ENCODE results near the gene TOX2.

The TOX2 gene

DNA sequence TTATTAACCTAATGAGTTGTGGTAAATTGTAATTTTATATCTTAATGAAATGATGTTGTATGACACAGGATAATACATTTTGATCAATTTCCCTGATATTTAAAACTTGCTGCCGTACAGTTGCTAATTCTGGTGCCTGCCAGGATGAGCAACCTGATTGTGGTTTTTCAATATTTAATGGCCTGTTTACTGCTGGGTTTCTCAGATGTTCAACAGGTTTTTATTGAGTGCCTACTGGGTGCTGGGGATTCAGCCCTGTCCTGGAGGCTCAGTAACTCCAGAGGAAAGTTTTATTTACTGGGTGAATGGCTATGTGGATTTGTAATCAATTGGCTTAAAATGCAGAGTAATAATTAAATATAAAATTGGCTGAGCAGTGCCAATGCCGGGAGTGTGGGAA is 8.0 kb downstream of the TOX2 start:
- no peak overlapping the region for H3K4me3 Mint-ChIP-seq
- H3K27ac Mint-ChIP-seq = no peak overlapping the region
- H3K4me1 Mint-ChIP-seq = peaks cover 20% of the 10 kb centered on the region
- ATAC-seq (ENCODE audit: low read depth) (no peak), DNase-seq (ENCODE audit: low spot score in 2 of 2) (no peak)
- peaks cover 6% of the 10 kb centered on the region for H3K27me3 Mint-ChIP-seq
- H3K36me3 Mint-ChIP-seq = no peaks in the 10 kb centered on the region
- H3K9me3 Mint-ChIP-seq = no peaks in the 10 kb centered on the region

DNA sequence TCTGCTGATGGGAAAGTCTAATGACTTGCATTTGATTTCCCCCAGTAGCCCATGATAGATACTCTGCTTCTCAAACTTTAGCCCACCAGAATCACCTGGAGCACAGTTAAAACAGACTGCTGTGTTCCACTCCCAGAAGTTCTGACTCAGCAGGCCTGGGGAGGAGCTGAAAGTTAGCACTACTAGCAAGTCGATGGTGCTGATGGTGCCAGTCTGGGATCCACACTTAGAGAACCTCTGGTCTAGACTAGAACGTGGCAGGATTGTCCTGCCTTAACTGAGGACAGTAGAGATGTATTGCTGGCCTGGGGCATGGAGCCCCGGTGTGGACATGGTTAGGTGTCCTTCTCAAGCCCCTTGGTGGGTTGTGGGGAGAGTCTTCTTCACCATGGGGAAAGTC is 8.7 kb downstream of the TOX2 start:
- Mint-ChIP-seq H3K4me3 (no peak overlapping the region), H3K27me3 (peaks cover 6% of the 10 kb centered on the region), H3K4me1 (peaks cover 20% of the 10 kb centered on the region)

DNA sequence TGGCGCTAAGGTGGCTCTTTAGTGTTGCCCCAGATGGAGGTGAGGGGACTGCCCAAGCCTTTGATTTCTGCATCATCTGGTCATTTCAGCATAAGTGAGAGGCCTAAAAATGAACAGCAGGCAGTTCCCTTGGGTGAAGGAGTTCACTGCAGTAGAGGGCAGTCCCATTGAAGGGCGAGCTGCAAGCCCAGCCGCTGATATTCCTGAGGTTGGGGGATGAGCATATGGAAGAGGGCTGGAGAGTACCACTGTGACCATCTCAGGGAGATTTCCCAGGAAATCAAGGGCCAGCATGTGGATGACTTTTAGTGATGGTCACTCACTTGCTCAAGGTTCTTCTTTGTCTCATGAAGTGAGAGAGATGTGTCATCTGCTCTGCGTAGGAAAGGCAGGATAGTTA is 9.3 kb downstream of the TOX2 start:
- peaks cover 20% of the 10 kb centered on the region for H3K4me1 Mint-ChIP-seq

More for the DNA sequence above, 8.7 kb downstream of the TOX2 start:
- no peaks in the 10 kb centered on the region for H3K9me3 Mint-ChIP-seq
- H3K27ac Mint-ChIP-seq = no peak overlapping the region
- no peaks in the 10 kb centered on the region for H3K36me3 Mint-ChIP-seq
- ATAC-seq (ENCODE audit: low read depth) (no peak), DNase-seq (ENCODE audit: low spot score in 2 of 2) (no peak)

DNA sequence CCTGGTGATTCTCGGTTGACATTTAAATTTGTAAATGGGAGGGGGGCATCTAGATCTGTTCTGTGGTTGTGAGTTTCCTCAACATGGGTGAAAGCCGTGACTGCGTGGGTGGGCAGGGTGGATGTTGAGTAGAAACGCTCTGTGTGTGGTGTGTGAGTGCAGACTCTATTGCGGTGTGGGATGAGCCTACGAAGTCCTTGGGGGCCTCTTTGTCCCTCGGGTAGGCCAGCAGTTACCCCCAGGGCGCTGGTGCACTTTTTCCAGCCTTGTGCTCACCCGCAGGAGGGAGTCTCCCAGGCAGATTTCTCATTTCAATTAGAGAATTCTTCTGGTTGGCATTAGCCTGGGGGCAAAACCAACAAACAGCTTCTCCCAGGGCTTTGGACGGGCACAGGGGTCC is 10.6 kb downstream of the TOX2 start:
- Mint-ChIP-seq H3K9me3 (no peaks in the 10 kb centered on the region), H3K27me3 (peaks cover 6% of the 10 kb centered on the region), H3K27ac (peak overlapping the region; percentile 19), H3K36me3 (no peaks in the 10 kb centered on the region), H3K4me3 (peak overlapping the region; percentile 37), H3K4me1 (peaks cover 20% of the 10 kb centered on the region)
- DNase-seq (ENCODE audit: low spot score in 2 of 2) (no peak), ATAC-seq (ENCODE audit: low read depth) (peak; percentile 45)

More for the DNA sequence above, 9.3 kb downstream of the TOX2 start:
- peaks cover 6% of the 10 kb centered on the region for H3K27me3 Mint-ChIP-seq
- DNase-seq (ENCODE audit: low spot score in 2 of 2) (no peak), ATAC-seq (ENCODE audit: low read depth) (no peak)
- no peaks in the 10 kb centered on the region for H3K36me3 Mint-ChIP-seq
- H3K9me3 Mint-ChIP-seq = no peaks in the 10 kb centered on the region
- no peak overlapping the region for H3K4me3 Mint-ChIP-seq
- H3K27ac Mint-ChIP-seq = no peak overlapping the region

DNA sequence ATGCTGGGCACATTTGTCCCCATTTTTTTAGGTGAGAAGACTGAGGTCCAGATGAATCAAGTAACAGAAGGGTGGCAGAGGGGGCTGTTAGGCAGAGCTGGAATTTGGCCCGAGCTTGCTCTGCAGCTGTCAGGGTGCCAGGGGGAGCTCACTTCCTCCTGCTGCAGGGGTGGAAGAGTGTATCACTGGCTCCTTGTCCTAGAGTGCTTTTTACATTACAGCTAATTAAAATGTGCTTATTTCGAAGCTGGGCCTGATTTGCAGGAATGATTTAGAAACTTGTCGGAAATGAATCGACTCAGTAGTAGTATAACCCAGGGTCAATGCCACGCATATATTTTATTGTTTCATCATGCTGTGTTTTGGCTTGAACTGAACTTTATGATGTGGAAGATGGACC is 11.1 kb downstream of the TOX2 start:
- no peaks in the 10 kb centered on the region for H3K9me3 Mint-ChIP-seq
- peaks cover 6% of the 10 kb centered on the region for H3K27me3 Mint-ChIP-seq
- peak overlapping the region; percentile 19 for H3K27ac Mint-ChIP-seq
- peaks cover 20% of the 10 kb centered on the region for H3K4me1 Mint-ChIP-seq
- H3K4me3 Mint-ChIP-seq = peak overlapping the region; percentile 59
- ATAC-seq (ENCODE audit: low read depth) (peak; percentile 55), DNase-seq (ENCODE audit: low spot score in 2 of 2) (no peak)
- no peaks in the 10 kb centered on the region for H3K36me3 Mint-ChIP-seq

DNA sequence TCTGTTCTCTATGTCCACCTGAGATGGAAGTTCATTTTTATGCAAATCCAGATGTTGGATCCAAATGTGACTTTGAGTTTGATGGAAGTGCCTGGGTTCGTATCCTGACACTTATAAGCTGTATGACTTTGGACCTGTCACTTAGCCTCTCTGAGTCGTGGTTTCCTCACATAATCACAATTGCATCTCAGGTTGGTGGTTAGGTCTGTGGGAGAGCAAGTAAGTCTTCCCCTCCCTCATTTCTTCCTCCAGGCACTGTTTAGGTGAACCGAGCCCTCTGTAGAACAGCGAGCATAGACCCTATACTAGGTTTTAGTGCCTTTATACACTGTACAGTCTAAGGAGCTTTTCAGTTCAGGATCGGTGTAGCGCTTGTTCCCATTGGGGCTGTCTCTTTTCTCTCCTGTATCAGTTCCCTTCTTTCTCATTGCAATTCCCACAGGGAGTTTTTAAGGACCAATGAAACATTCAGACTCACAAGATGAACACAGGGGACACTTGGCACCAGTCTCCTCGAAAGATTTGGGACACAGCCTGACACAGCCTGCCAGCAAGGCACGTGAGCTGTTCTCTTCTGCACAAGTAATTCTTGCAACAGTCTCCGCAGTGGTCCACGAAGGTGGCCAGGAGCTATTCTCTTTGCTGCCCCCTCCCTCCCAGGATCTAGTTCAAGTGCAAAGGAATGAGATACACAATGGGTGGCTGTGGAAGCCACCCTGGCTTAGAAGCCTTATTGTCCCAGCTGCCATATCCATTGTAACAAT is 11.8 kb downstream of the TOX2 start:
- no peak for ATAC-seq (ENCODE audit: low read depth)

DNA sequence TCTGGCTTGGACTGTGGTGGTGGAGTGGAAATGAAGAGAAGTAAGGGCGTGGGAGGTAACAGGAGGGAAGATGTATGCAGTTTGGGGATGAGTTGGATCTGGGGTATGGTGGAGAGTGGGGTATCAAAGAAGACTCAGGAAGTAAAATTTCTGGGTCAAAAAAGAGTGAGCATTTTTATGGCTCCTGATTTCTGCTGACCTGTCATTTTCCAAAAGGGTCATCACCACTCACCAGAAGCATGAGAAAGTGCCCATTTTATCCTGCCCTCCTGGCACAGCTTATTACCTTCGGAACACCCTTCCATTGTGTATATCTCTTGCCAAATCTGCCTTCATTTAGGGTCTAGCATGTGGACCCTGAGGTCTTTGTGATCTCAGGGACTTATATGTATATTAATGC is 17.3 kb downstream of the TOX2 start:
- no peak overlapping the region for H3K4me3 Mint-ChIP-seq
- H3K4me1 Mint-ChIP-seq = no peaks in the 10 kb centered on the region
- no peaks in the 10 kb centered on the region for H3K36me3 Mint-ChIP-seq
- H3K9me3 Mint-ChIP-seq = no peaks in the 10 kb centered on the region
- H3K27me3 Mint-ChIP-seq = peaks cover 6% of the 10 kb centered on the region
- DNase-seq (ENCODE audit: low spot score in 2 of 2) (no peak), ATAC-seq (ENCODE audit: low read depth) (no peak)
- H3K27ac Mint-ChIP-seq = no peak overlapping the region

More for the DNA sequence above, 11.8 kb downstream of the TOX2 start:
- H3K4me3 Mint-ChIP-seq = no peak overlapping the region
- H3K4me1 Mint-ChIP-seq = peaks cover 20% of the 10 kb centered on the region
- peaks cover 9% of the 10 kb centered on the region for H3K27me3 Mint-ChIP-seq
- H3K36me3 Mint-ChIP-seq = no peaks in the 10 kb centered on the region
- DNase-seq (ENCODE audit: low spot score in 2 of 2) = no peak
- H3K9me3 Mint-ChIP-seq = no peaks in the 10 kb centered on the region
- H3K27ac Mint-ChIP-seq = no peak overlapping the region

DNA sequence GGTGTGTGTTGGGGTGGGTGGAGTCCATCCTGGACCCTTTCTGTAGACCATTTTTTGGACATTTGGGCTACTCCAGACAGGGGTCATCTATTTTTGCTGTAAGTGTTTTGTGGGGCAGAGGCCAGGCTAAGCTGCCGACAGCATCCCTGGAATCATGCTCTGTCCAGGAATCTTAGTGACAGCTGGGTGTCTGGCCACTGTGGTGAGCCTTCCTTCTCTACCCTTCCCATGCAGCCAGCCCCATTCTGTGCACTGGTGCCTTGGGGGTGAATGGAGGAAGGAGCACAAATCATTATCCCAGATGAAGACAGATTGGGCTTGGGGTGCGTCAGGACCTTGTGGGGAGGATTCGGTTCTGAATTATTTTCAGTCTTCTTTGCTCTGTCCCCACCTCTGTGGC is 20.2 kb downstream of the TOX2 start:
- Mint-ChIP-seq H3K9me3 (no peaks in the 10 kb centered on the region), H3K4me1 (no peaks in the 10 kb centered on the region), H3K36me3 (no peaks in the 10 kb centered on the region), H3K4me3 (no peak overlapping the region), H3K27me3 (peaks cover 6% of the 10 kb centered on the region), H3K27ac (no peak overlapping the region)
- DNase-seq (ENCODE audit: low spot score in 2 of 2) = no peak
- ATAC-seq (ENCODE audit: low read depth) = no peak

DNA sequence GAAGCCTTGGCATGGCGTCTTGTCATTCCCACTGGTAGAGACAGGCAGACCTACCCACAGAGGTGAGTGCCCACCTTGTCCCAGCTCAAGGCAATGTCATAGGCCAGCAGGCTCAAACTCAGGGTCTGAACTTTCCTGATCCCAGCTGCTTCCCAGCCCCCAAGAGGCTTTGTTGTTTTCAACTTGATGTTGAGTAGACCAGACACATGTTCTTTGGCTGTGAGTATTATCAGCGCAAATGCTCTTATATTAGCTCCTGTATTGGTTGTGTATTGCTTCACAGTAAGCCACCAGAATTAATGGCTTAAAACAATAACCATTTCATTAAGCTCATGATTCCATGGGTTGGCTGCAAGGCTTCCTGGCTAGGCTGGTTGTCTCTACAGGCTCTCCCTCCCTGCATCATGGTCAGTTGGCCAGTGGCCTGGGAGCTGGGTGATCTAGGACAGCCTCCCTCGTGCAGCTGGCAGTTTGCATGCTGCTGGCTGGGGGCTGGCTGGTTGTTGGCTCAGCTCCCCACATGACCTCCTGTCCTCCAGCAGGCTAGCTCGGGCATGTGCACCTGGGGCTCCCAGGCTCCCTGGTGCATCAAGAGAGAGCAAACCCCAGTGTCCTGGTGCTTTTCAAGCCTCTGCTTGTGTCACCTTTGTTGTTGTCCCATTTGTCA is 21.6 kb downstream of the TOX2 start:
- Mint-ChIP-seq H3K9me3 (no peaks in the 10 kb centered on the region), H3K36me3 (no peaks in the 10 kb centered on the region), H3K4me3 (no peak overlapping the region), H3K27me3 (peaks cover 6% of the 10 kb centered on the region), H3K4me1 (peaks cover 3% of the 10 kb centered on the region), H3K27ac (no peak overlapping the region)
- DNase-seq (ENCODE audit: low spot score in 2 of 2) = no peak
- ATAC-seq (ENCODE audit: low read depth) = no peak

DNA sequence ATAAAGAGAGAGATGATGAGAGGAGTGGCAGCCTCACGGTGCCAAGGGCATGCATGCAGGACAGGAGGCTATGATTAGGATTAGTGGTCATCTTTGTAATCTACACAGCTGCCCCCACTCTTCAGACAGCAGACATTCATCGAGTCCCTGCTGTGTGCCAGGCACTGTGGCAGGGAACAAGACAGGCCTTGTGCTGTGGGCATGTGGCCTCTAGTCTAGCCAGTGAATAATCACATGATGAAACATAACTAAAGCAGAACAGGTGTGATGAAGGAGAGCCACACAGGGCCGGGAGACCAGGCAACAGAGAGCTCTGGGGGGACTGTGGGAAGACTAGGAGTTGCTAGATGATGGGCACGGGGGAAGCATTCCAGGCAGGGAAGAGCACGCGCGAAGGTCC is 22.2 kb downstream of the TOX2 start:
- peaks cover 3% of the 10 kb centered on the region for H3K27me3 Mint-ChIP-seq

DNA sequence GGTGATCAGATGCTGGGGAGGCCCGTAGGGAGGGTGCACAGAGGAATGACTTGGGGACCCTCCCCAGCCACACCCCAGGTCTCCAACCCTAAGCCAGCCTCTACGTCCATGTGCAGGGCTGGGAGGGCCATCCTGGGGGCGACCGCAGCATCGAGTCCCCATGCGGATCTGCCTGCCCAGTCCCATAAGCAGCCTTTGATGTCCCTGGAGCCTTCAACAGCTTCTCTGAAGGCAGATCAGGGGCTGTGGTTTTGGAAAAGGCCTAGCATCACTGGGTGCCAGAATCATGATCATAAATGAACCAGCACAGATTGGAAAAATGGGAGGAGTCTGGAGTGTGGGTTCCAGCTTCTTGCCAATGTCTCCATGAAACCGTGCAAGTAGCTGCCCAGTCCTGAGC is 22.9 kb downstream of the TOX2 start:
- no peak for DNase-seq (ENCODE audit: low spot score in 2 of 2)
- H3K27me3 Mint-ChIP-seq = peaks cover 3% of the 10 kb centered on the region
- H3K4me3 Mint-ChIP-seq = no peak overlapping the region
- H3K27ac Mint-ChIP-seq = no peak overlapping the region
- H3K4me1 Mint-ChIP-seq = peaks cover 11% of the 10 kb centered on the region
- no peaks in the 10 kb centered on the region for H3K9me3 Mint-ChIP-seq
- no peaks in the 10 kb centered on the region for H3K36me3 Mint-ChIP-seq
- no peak for ATAC-seq (ENCODE audit: low read depth)

More for the DNA sequence above, 22.2 kb downstream of the TOX2 start:
- no peak overlapping the region for H3K27ac Mint-ChIP-seq
- H3K4me1 Mint-ChIP-seq = peaks cover 6% of the 10 kb centered on the region
- no peak for DNase-seq (ENCODE audit: low spot score in 2 of 2)
- H3K4me3 Mint-ChIP-seq = no peak overlapping the region
- H3K9me3 Mint-ChIP-seq = no peaks in the 10 kb centered on the region
- ATAC-seq (ENCODE audit: low read depth) = no peak
- no peaks in the 10 kb centered on the region for H3K36me3 Mint-ChIP-seq

DNA sequence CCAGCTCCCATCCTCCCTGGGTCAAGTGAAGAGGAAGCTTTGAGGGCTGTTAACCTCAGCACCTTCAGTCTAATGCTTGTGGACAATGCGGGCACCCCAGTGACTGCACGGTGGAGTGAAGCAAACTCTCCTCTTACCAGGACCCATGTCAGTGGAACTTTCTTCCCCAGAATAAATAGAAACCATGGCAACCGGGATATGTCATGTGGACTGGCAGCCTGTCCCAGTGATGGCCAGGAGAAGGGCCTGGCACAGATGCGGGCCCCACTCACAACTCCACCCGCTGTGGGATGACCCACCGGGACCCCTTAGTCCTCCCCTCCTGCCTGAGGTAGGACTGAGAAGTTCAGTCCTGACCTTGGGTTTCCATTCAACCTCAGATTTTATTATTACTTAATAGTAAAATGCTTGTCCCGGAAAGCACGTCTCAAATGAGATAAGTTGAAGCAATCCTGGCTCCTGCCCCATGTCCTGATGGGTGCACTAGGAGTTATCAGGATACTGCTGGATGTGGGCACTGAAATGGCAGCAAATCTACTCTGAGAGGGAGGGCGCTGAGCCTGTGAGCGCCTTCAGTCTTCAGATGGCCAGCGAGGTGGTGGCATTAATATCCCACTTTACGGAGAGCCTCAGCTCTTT is 23.5 kb downstream of the TOX2 start:
- Mint-ChIP-seq H3K4me1 (peaks cover 16% of the 10 kb centered on the region), H3K27me3 (peaks cover 3% of the 10 kb centered on the region), H3K9me3 (no peaks in the 10 kb centered on the region), H3K4me3 (no peak overlapping the region), H3K36me3 (no peaks in the 10 kb centered on the region), H3K27ac (no peak overlapping the region)
- ATAC-seq (ENCODE audit: low read depth) (no peak), DNase-seq (ENCODE audit: low spot score in 2 of 2) (no peak)

DNA sequence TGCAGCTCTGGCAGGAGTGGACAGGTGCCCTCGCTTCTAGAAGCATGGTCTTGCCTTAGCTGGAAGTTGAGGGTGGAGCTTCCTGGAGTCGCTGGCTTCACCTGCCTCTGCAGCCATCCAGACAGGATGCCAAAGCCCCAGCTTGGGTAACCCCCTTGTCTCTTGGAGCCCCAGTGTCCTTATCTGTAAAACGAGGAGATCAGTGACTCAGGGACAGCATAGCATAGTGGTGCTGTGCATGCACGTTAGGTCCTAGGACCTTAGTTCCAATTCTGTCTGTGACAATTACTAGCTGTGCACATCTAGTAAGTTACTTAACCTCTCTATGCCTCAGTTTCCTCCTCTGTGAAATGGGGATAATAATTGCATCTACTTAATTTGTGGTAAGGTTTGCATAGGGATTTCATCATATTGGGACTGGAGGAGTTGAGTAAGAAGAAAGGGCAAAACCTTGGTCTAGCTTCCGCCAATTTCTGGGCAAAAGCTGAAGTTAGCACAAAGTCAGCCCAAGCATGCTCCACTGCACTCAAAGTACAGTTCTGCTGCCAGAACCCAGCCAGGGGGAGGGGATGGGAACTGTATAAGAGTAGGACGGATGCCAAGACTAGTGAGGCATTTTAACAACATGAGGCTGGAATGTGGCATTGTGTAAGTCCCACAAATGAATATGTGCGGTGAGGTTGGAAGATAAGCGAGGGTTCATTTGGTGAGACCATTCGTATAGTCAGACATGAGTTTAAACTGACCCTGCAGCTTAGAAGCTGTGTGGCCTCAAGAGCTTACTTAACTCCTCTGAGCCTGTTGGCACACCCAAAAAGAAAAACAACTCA is 24.5 kb downstream of the TOX2 start:
- Mint-ChIP-seq H3K9me3 (no peaks in the 10 kb centered on the region), H3K27ac (no peak overlapping the region), H3K36me3 (no peaks in the 10 kb centered on the region), H3K4me3 (no peak overlapping the region), H3K4me1 (peaks cover 21% of the 10 kb centered on the region), H3K27me3 (no peaks in the 10 kb centered on the region)
- no peak for ATAC-seq (ENCODE audit: low read depth)
- no peak for DNase-seq (ENCODE audit: low spot score in 2 of 2)

DNA sequence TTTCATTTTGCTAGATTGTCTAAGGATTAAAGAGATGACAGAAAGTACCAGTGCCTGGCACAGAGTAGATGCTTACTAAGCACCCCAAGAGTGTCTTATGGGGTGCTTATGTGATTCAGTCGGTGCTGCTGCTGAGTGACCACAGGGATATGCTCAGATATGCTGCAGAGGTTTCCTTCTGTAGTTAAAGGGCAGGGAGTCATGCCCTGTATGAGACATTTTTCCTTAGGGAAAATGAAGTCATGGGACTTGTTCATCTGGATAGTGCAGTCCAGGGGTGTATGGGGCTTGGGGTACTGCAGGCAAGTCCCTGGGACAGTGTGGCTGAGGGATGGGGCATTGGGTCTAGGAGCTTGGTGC is 25.1 kb downstream of the TOX2 start:
- DNase-seq (ENCODE audit: low spot score in 2 of 2) (no peak), ATAC-seq (ENCODE audit: low read depth) (no peak)
- Mint-ChIP-seq H3K9me3 (no peaks in the 10 kb centered on the region), H3K27me3 (no peaks in the 10 kb centered on the region), H3K4me1 (peaks cover 22% of the 10 kb centered on the region), H3K27ac (no peak overlapping the region), H3K4me3 (no peak overlapping the region), H3K36me3 (no peaks in the 10 kb centered on the region)
